ENCODE results near the gene C2orf81. TPM values are rescaled to one million over a fixed set of nuclear protein-coding genes. Genes with fewer than 3 reads are reported as not detected.

Gene C2orf81
- total RNA-seq, 1 experiment from 2014 or later, result 4.0 TPM

GRCh38 chr2:74385396-74385795, 36.0 kb downstream of the C2orf81 start:
- intact Hi-C loops (cut with micrococcal nuclease; ENCODE audit: unreplicated experiment), result no loop called here
- BruUV-seq (replicated peaks), result no TSS peak
- Mint-ChIP-seq H3K4me3 (ENCODE audit: low read depth, unreplicated experiment) (no peak overlapping the region), H3K9me3 (ENCODE audit: low read depth, unreplicated experiment) (no peaks in the 10 kb centered on the region), H3K36me3 (ENCODE audit: insufficient read depth, unreplicated experiment) (no peaks in the 10 kb centered on the region), H3K27ac (ENCODE audit: unreplicated experiment) (no peak overlapping the region), H3K4me1 (ENCODE audit: low read depth, unreplicated experiment) (peaks cover 12% of the 10 kb centered on the region), H3K27me3 (ENCODE audit: unreplicated experiment) (no peaks in the 10 kb centered on the region)
- CTCF ChIA-PET, result no interaction called here
- no peak for TF ChIP-seq CTCF (IDR thresholded peaks at IDR 0.05; ENCODE audit: unreplicated experiment)
- no peak for DNase-seq

GRCh38 chr2:74384051-74384450, 37.4 kb downstream of the C2orf81 start:
- Mint-ChIP-seq H3K27ac (ENCODE audit: unreplicated experiment) (no peak overlapping the region), H3K4me1 (ENCODE audit: low read depth, unreplicated experiment) (peaks cover 18% of the 10 kb centered on the region), H3K4me3 (ENCODE audit: low read depth, unreplicated experiment) (no peak overlapping the region), H3K9me3 (ENCODE audit: low read depth, unreplicated experiment) (no peaks in the 10 kb centered on the region), H3K27me3 (ENCODE audit: unreplicated experiment) (no peaks in the 10 kb centered on the region), H3K36me3 (ENCODE audit: insufficient read depth, unreplicated experiment) (no peaks in the 10 kb centered on the region)
- CTCF ChIA-PET, result no interaction called here
- no peak for DNase-seq
- intact Hi-C loops (cut with micrococcal nuclease; ENCODE audit: unreplicated experiment), result no loop called here
- TF ChIP-seq CTCF (IDR thresholded peaks at IDR 0.05; ENCODE audit: unreplicated experiment), result no peak
- no TSS peak for BruUV-seq (replicated peaks)

- H3K4me3 Mint-ChIP-seq (ENCODE audit: low read depth, unreplicated experiment), result no peak overlapping the region
- CTCF ChIA-PET, result no interaction called here
- H3K36me3 Mint-ChIP-seq (ENCODE audit: insufficient read depth, unreplicated experiment), result peaks cover 5% of the 10 kb centered on the region
- no peaks in the 10 kb centered on the region for H3K9me3 Mint-ChIP-seq (ENCODE audit: low read depth, unreplicated experiment)
- no TSS peak for BruUV-seq (replicated peaks)
- H3K27ac Mint-ChIP-seq (ENCODE audit: unreplicated experiment), result no peak overlapping the region
- no peaks in the 10 kb centered on the region for H3K27me3 Mint-ChIP-seq (ENCODE audit: unreplicated experiment)
- no peak for TF ChIP-seq CTCF (IDR thresholded peaks at IDR 0.05; ENCODE audit: unreplicated experiment)
- H3K4me1 Mint-ChIP-seq (ENCODE audit: low read depth, unreplicated experiment), result peaks cover 18% of the 10 kb centered on the region
- no peak for DNase-seq
- intact Hi-C loops (cut with micrococcal nuclease; ENCODE audit: unreplicated experiment), result no loop called here
Observed at GRCh38 chr2:74383254-74383653, 38.2 kb downstream of the C2orf81 start.

GRCh38 chr2:74381751-74382150, 39.7 kb downstream of the C2orf81 start:
- no peak overlapping the region for H3K27ac Mint-ChIP-seq (ENCODE audit: unreplicated experiment)
- no peak overlapping the region for H3K4me3 Mint-ChIP-seq (ENCODE audit: low read depth, unreplicated experiment)
- TF ChIP-seq CTCF (IDR thresholded peaks at IDR 0.05; ENCODE audit: unreplicated experiment), result no peak
- H3K9me3 Mint-ChIP-seq (ENCODE audit: low read depth, unreplicated experiment), result no peaks in the 10 kb centered on the region
- no peak for DNase-seq
- intact Hi-C loops (cut with micrococcal nuclease; ENCODE audit: unreplicated experiment), result no loop called here
- CTCF ChIA-PET, result no interaction called here
- H3K27me3 Mint-ChIP-seq (ENCODE audit: unreplicated experiment), result no peaks in the 10 kb centered on the region
- BruUV-seq (replicated peaks), result no TSS peak
- peaks cover 5% of the 10 kb centered on the region for H3K36me3 Mint-ChIP-seq (ENCODE audit: insufficient read depth, unreplicated experiment)
- peaks cover 18% of the 10 kb centered on the region for H3K4me1 Mint-ChIP-seq (ENCODE audit: low read depth, unreplicated experiment)
